ENCODE measurements around the gene RAB6D.
"Not testable (repeated sequence)": the region's sequence is repeated elsewhere in the genome, so short reads cannot be mapped to it uniquely, and the experiment has no call there.

DNA sequence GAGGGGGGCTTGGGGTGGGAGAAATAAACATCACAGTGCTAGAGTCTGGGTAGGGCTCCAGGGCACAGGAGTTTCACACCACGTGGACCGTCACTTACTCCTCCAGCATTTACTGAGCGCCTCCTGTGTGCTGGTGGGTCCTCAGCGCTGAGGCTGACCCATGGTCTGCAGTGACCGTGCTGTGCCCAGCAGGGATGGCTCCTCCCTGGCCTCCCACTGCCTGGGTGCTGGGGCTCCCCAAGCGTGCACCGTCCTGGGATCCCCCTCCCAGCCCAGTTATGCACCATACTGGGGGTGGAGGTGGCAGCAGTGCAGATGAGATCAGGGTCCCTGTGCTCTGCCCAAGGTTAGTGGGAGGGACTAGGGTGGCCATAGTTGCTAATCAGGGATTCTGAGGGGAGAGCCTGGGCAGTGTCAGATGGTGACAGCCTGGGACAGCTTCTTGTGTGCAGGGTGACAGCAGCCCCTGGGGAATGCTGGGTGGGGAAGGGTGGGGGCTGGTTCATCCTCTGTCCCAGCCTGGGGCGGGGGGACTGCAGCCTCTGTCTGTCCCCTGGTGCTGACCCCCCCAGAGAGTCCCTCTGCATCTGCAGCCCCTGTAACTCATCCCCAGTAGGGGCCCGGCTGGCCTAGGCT, 26.6 kb upstream of the RAB6D start:
- TF ChIP-seq, protein P1, sequence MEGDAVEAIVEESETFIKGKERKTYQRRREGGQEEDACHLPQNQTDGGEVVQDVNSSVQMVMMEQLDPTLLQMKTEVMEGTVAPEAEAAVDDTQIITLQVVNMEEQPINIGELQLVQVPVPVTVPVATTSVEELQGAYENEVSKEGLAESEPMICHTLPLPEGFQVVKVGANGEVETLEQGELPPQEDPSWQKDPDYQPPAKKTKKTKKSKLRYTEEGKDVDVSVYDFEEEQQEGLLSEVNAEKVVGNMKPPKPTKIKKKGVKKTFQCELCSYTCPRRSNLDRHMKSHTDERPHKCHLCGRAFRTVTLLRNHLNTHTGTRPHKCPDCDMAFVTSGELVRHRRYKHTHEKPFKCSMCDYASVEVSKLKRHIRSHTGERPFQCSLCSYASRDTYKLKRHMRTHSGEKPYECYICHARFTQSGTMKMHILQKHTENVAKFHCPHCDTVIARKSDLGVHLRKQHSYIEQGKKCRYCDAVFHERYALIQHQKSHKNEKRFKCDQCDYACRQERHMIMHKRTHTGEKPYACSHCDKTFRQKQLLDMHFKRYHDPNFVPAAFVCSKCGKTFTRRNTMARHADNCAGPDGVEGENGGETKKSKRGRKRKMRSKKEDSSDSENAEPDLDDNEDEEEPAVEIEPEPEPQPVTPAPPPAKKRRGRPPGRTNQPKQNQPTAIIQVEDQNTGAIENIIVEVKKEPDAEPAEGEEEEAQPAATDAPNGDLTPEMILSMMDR (IDR thresholded peaks at IDR 0.05): not testable (repeated sequence)
- TF ChIP-seq POLR2AphosphoS5, POLR2A (IDR thresholded peaks at IDR 0.05): not testable (repeated sequence)
